HepG2 (cell line): Measurements from ENCODE around the gene CCR3.

Source experiments
- ZSCAN29 ChIP-seq: sonication (generic); formaldehyde crosslinking; conservative IDR thresholded peaks from 2 replicates; pipeline ENCODE4 v1.4.0; 2020; ENCODE audit warnings: mild to moderate bottlenecking, missing genetic modification reagents
- TF ChIP-seq, protein P1 (sequence below): sonication (generic); formaldehyde crosslinking; IDR thresholded peaks from 2 replicates; pipeline ENCODE4 v1.5.1; 2020; ENCODE audit warnings: mild to moderate bottlenecking, missing genetic modification reagents, moderate library complexity

DNA sequence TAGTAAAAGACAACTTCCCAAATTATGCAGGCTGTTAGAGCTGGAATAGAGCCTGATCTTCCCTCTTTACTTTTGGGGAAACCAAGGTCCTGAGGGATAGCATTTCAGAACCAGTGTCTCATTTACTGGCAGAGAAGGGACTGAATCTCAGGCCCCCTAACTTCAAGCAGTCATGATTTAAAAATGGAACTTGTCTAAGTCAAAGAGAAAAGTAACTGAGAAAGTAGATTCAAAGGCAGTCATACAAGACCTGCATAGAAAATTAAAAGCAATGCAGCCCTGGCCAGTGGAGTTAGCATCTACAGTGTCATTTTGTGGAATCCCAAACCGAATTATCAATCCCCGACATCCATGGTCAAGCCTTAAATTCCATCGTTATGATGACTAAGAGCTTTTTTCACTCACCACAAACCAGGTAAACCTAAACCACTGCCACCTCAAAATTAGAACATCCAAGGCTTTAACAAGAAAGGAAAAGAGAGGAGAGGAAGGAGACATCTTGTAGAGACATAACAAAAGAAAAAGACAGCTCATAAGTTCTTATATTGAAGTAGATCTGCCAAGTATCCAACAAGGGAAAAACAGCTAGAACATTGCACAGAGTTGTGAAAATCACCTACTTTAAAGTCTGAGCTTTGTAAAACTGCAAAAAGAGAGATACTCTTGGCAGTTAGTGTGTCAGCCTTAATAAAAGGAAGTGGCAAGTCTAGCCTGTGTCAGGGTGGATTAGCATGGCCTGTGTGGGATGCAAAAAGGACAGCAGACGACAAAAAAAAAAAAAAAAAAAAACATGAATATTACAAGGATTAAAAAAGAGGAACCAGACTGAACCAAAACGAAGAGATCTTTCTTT lies 57.6 kb downstream of the CCR3 start:
- no peak for TF ChIP-seq ZSCAN29 (CRISPR knock-in tag)
- TF ChIP-seq, protein P1, sequence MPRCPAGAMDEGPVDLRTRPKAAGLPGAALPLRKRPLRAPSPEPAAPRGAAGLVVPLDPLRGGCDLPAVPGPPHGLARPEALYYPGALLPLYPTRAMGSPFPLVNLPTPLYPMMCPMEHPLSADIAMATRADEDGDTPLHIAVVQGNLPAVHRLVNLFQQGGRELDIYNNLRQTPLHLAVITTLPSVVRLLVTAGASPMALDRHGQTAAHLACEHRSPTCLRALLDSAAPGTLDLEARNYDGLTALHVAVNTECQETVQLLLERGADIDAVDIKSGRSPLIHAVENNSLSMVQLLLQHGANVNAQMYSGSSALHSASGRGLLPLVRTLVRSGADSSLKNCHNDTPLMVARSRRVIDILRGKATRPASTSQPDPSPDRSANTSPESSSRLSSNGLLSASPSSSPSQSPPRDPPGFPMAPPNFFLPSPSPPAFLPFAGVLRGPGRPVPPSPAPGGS: no peak
